Measurements from ENCODE around the gene ATG16L1.

- TF ChIP-seq CTCF (conservative IDR thresholded peaks at IDR 0.05; ENCODE audit: low read depth, low read length) (no peak), MAZ (IDR thresholded peaks at IDR 0.05; ENCODE audit: borderline replicate concordance, low read depth, low read length) (no peak), USF2 (IDR thresholded peaks at IDR 0.05; ENCODE audit: low read depth, low read length) (no peak), ELK1 (IDR thresholded peaks at IDR 0.05; ENCODE audit: borderline replicate concordance, low read depth, low read length) (no peak), MAFK (IDR thresholded peaks at IDR 0.05; ENCODE audit: low read depth, low read length) (no peak), RCOR1 (IDR thresholded peaks at IDR 0.05; ENCODE audit: insufficient replicate concordance, low read length) (no peak), RFX5 (IDR thresholded peaks at IDR 0.05; ENCODE audit: low read depth, low read length) (no peak)
These were observed 9.2 kb downstream of the ATG16L1 start for GRCh38 chr2:233260661-233261060.

All from IMR-90 (cell line).